ENCODE data around the gene CRIP2. TPM values are rescaled to one million over a fixed set of nuclear protein-coding genes. Genes with fewer than 3 reads are reported as not detected.

CRIP2 gene
- total and polyA plus RNA-seq, 12 donors, result 5.9 to 193 (median 56.4) TPM

GRCh38 chr14:105458010-105458409, 16.6 kb upstream of the CRIP2 start:
- H3K4me3 ChIP-seq, result no peak overlapping the region
- no peak overlapping the region for H3K27ac ChIP-seq

GRCh38 chr14:105458571-105458970, 16.1 kb upstream of the CRIP2 start:
- TF ChIP-seq CTCF (IDR thresholded peaks at IDR 0.05) (no peak), POLR2A (IDR thresholded peaks at IDR 0.05) (no peak)
- WGBS, 4 donors, result 82 to 91% (median 89%) methylated on average over 10 to 14 of the region's 14 CpGs; no CpG with 5 or more reads in 1 of the 4 donors
- Histone ChIP-seq H3K27me3 (no peaks in the 10 kb centered on the region), H3K4me1 (replicated peaks in 1 of 2) (no peaks in the 10 kb centered on the region), H3K4me3 (no peak overlapping the region), H3K9me3 (replicated peaks in 1 of 3) (no peaks in the 10 kb centered on the region), H3K27ac (no peak overlapping the region), H3K36me3 (replicated peaks in 1 of 2) (peaks cover 0 to 67% of the 10 kb centered on the region in 2 donors)
- intact Hi-C loops (cut with DNase I), result no loop called here
- DNase-seq, result no peak

More at GRCh38 chr14:105458010-105458409, 16.6 kb upstream of the CRIP2 start:
- intact Hi-C loops (cut with DNase I), result no loop called here
- TF ChIP-seq POLR2A (IDR thresholded peaks at IDR 0.05) (no peak), CTCF (IDR thresholded peaks at IDR 0.05) (no peak)
- WGBS, 4 donors, result 89 to 94% (median 90%) methylated on average over 4 to 18 of the region's 18 CpGs
- Histone ChIP-seq H3K9me3 (replicated peaks in 1 of 3) (no peaks in the 10 kb centered on the region), H3K27me3 (no peaks in the 10 kb centered on the region), H3K36me3 (replicated peaks in 1 of 2) (peaks cover 0 to 66% of the 10 kb centered on the region in 2 donors), H3K4me1 (replicated peaks in 1 of 2) (no peaks in the 10 kb centered on the region)
- no peak for DNase-seq

GRCh38 chr14:105460116-105460515, 14.5 kb upstream of the CRIP2 start:
- no peaks in the 10 kb centered on the region for H3K4me1 ChIP-seq (replicated peaks in 1 of 2)
- WGBS, 4 donors, result 94 to 95% (median 95%) methylated on average over 8 to 17 of the region's 17 CpGs
- intact Hi-C loops (cut with DNase I), result no loop called here
- no peaks in the 10 kb centered on the region for H3K27me3 ChIP-seq
- H3K36me3 ChIP-seq (replicated peaks in 1 of 2), result peaks cover 0 to 66% of the 10 kb centered on the region in 2 donors
- H3K27ac ChIP-seq, result no peak overlapping the region
- no peaks in the 10 kb centered on the region for H3K9me3 ChIP-seq (replicated peaks in 1 of 3)
- no peak for TF ChIP-seq POLR2A (IDR thresholded peaks at IDR 0.05)
- TF ChIP-seq CTCF (IDR thresholded peaks at IDR 0.05), result no peak
- no peak for DNase-seq
- H3K4me3 ChIP-seq, result no peak overlapping the region

GRCh38 chr14:105460616-105461015, 14.0 kb upstream of the CRIP2 start:
- WGBS, 4 donors, result 88 to 94% (median 92%) methylated on average over 16 to 17 of the region's 17 CpGs
- H3K9me3 ChIP-seq (replicated peaks in 1 of 3), result no peaks in the 10 kb centered on the region
- H3K4me3 ChIP-seq, result no peak overlapping the region
- H3K4me1 ChIP-seq (replicated peaks in 1 of 2), result no peaks in the 10 kb centered on the region
- peaks cover 0 to 66% of the 10 kb centered on the region in 2 donors for H3K36me3 ChIP-seq (replicated peaks in 1 of 2)
- intact Hi-C loops (cut with DNase I), result no loop called here
- H3K27ac ChIP-seq, result no peak overlapping the region
- no peaks in the 10 kb centered on the region for H3K27me3 ChIP-seq
- no peak for DNase-seq
- TF ChIP-seq POLR2A (IDR thresholded peaks at IDR 0.05), result no peak

DNA sequence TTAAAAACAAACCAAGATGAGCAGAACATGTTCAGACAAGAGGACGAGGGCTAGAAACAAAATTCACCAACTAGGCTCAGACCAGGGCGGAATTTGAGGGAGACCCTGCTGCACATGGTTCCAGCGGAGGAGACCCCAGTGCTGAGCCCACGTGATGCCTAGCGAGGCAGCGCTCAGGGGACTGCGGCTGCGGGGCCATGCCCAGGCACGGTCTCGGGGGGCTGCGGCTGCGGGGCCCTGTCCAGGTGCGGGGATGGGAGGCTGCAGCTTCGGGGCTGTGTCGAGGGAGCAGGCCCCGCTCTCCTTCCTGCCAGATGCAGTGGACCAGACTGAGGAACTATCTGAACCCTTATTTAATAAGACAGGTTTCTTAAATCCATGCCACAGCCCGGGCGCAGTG, 12.7 kb upstream of the CRIP2 start:
- peaks cover 0 to 63% of the 10 kb centered on the region in 2 donors for H3K36me3 ChIP-seq (replicated peaks in 1 of 2)
- 97 to 98% (median 98%) methylated on average over 10 to 18 of the region's 18 CpGs for WGBS, 4 donors
- no peaks in the 10 kb centered on the region for H3K27me3 ChIP-seq
- no peaks in the 10 kb centered on the region for H3K9me3 ChIP-seq (replicated peaks in 1 of 3)
- TF ChIP-seq CTCF (IDR thresholded peaks at IDR 0.05) (no peak), POLR2A (IDR thresholded peaks at IDR 0.05) (no peak)
- no peak overlapping the region for H3K4me3 ChIP-seq
- no peak overlapping the region for H3K27ac ChIP-seq
- intact Hi-C loops (cut with DNase I), result no loop called here
- no peaks in the 10 kb centered on the region for H3K4me1 ChIP-seq (replicated peaks in 1 of 2)
- DNase-seq, result no peak
